ENCODE data around the gene WDR5B. TPM values are rescaled to one million over a fixed set of nuclear protein-coding genes. Genes with fewer than 3 reads are reported as not detected.

WDR5B gene
- polyA plus RNA-seq (2011; rRNA removed): 2.8 and 5.0 TPM in 2 replicates
- 2.3 and 2.8 TPM in 2 replicates for polyA minus RNA-seq (2011; rRNA and poly(A)+ RNA removed)

DNA sequence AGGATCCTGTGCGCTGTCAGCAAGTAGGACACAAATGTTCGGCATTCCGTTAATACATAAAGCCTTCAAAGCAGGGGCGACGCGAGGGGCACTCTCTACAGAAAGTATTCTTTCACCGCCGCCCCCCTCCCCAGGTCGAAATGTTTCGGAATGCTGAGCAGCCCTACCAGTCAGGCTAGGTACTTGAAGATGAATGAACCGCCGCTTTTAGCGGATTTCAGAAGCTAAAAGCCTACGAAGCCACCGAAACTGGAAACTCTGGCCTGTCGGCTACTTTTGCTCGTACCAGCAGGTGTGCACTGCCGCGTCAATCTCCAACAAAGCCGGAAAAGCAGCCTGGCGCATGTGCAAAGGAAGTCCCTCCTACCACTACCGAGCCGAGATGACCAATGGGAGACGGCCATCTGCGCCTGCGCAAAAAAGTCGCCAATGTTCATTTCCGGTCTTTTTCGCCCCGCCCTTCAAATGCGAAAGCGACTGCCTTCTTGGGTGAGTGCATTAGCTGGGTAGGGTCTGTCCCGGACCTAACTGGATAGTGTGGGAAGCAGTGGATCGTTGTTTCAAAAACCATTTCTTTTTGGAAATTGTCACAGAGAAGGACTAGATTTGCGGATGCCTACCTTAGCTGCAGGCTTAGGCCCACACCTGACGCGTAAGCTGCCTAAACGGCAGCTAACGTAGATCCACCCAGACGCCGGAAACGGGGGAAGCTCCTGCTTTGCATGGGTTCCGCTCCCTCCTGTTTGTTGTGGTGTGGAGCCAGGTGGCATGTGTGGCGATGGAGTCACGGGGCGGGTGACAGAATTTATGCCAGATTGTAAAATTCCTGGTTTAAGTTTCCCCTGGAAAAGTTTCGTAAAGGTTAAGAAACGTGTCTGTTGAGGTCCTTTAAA, at the start of gene WDR5B:
Gene WDR5B, minus strand, starts transcription at position 301 of the 893 bp plus-strand sequence. CDS start 534 bp downstream, outside the sequence.
- peak; percentile 87 for DNase-seq (ENCODE audit: low read depth)
- Histone ChIP-seq H3K27me3 (ENCODE audit: control insufficient read depth, insufficient read depth, low read length) (no peaks in the 10 kb centered on the region), H3K36me3 (ENCODE audit: control insufficient read depth, insufficient read depth, low read length) (no peaks in the 10 kb centered on the region; the same call in 1 of the 2 replicates), H3K4me3 (ENCODE audit: low read depth, low read length) (peak within 1 kb of the TSS; percentile 77)
- TF ChIP-seq, protein P1, sequence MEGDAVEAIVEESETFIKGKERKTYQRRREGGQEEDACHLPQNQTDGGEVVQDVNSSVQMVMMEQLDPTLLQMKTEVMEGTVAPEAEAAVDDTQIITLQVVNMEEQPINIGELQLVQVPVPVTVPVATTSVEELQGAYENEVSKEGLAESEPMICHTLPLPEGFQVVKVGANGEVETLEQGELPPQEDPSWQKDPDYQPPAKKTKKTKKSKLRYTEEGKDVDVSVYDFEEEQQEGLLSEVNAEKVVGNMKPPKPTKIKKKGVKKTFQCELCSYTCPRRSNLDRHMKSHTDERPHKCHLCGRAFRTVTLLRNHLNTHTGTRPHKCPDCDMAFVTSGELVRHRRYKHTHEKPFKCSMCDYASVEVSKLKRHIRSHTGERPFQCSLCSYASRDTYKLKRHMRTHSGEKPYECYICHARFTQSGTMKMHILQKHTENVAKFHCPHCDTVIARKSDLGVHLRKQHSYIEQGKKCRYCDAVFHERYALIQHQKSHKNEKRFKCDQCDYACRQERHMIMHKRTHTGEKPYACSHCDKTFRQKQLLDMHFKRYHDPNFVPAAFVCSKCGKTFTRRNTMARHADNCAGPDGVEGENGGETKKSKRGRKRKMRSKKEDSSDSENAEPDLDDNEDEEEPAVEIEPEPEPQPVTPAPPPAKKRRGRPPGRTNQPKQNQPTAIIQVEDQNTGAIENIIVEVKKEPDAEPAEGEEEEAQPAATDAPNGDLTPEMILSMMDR (IDR thresholded peaks at IDR 0.05; ENCODE audit: insufficient read depth, low read depth, low read length): no peak
- CTCF ChIA-PET: interaction anchor here (0.7 kb wide), 2 partner anchors 23 to 99 kb away, joined by 3 read pairs; no protein-coding TSS in a partner anchor
- POLR2A ChIA-PET: interaction anchor here (0.7 kb wide), 1 partner anchor 18 kb away, joined by 6 read pairs; no protein-coding TSS in a partner anchor

DNA sequence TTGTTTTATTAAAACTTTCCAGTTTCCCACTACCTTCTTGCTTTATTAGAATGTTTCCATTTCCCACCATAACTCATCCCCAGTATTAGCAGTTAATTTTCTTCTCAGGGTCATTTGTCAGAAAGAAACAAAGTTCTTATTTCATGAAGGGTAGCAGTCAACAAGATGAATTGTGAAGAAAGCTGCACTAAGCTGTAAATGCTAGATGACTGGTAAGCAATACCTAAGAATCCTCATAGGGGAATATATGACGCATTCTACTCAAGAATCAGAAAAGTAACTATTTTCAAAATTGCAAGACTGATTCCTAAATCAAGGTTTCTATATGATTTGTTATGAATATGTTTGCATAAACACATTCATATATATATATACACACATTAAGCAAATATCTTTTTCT, 48.8 kb upstream of the WDR5B start:
- Histone ChIP-seq H3K27me3 (ENCODE audit: control insufficient read depth, insufficient read depth, low read length) (no peaks in the 10 kb centered on the region), H3K4me3 (ENCODE audit: low read depth, low read length) (no peak overlapping the region), H3K36me3 (ENCODE audit: control insufficient read depth, insufficient read depth, low read length) (peaks cover 1% of the 10 kb centered on the region; the same call in 1 of the 2 replicates)
- no peak for DNase-seq (ENCODE audit: low read depth)
- POLR2A ChIA-PET: no interaction called here
- TF ChIP-seq, protein P1 (IDR thresholded peaks at IDR 0.05; ENCODE audit: insufficient read depth, low read depth, low read length): no peak
- CTCF ChIA-PET: interaction anchor here (0.6 to 1.5 kb wide), 4 partner anchors 18 to 215 kb away, joined by 3 read pairs; no protein-coding TSS in a partner anchor

DNA sequence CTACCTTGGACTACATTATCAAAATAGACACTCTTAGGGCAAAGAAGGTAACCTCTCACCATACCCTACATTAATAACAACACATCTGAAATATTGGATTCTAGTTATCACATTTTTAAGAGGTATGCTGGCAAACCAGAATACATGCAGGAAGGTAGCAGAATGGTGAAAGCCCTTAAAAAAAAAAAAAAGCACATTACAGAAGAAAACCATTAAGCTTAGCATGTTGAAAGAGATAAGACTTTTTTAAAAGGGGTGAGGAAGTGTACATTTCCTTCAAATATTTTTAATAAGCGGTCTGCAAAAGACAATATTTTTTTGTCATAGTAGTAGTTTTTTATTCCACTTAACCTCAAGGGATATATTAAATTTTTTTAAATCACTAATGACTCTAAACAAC, 46.5 kb upstream of the WDR5B start:
- DNase-seq (ENCODE audit: low read depth): no peak
- ChIA-PET CTCF (interaction anchor here (0.6 kb wide), 1 partner anchor 34 kb away, joined by 3 read pairs; no protein-coding TSS in a partner anchor), POLR2A (interaction anchor here (0.6 kb wide), 1 partner anchor 106 kb away, joined by 3 read pairs; no protein-coding TSS in a partner anchor)
- H3K27me3 ChIP-seq (ENCODE audit: control insufficient read depth, insufficient read depth, low read length): no peaks in the 10 kb centered on the region
- H3K36me3 ChIP-seq (ENCODE audit: control insufficient read depth, insufficient read depth, low read length): peaks cover 4% of the 10 kb centered on the region
- H3K4me3 ChIP-seq (ENCODE audit: low read depth, low read length): no peak overlapping the region
- TF ChIP-seq, protein P1 (IDR thresholded peaks at IDR 0.05; ENCODE audit: insufficient read depth, low read depth, low read length): no peak

DNA sequence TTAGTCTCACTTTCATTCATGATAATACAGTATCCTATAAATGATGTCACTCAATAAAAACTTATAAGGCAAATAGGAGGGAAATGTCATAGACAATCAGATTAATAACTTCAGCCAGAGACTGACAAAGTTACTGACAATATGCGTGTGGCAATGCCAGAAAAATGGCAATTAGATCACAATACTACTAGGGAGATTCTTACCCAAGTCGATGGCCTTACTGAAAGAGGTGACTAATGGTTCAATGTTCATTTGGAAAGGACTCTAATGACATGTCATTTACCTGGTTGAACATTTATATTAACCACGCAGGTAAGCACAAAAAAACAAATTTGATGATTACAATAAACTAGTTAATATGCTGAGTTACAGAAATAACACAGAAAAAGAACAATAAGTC, 45.9 kb upstream of the WDR5B start:
- no peaks in the 10 kb centered on the region for H3K27me3 ChIP-seq (ENCODE audit: control insufficient read depth, insufficient read depth, low read length)
- DNase-seq (ENCODE audit: low read depth): no peak
- peaks cover 4% of the 10 kb centered on the region for H3K36me3 ChIP-seq (ENCODE audit: control insufficient read depth, insufficient read depth, low read length)
- CTCF ChIA-PET: interaction anchor here (0.7 to 3.1 kb wide), 3 partner anchors 88 to 218 kb away, joined by 3 to 21 read pairs (median 4); partner anchors contain the start of gene PARP14
- no peak overlapping the region for H3K4me3 ChIP-seq (ENCODE audit: low read depth, low read length)
- POLR2A ChIA-PET: interaction anchor here (0.6 kb wide), 1 partner anchor 107 kb away, joined by 3 read pairs; no protein-coding TSS in a partner anchor
- TF ChIP-seq, protein P1 (IDR thresholded peaks at IDR 0.05; ENCODE audit: insufficient read depth, low read depth, low read length): no peak

DNA sequence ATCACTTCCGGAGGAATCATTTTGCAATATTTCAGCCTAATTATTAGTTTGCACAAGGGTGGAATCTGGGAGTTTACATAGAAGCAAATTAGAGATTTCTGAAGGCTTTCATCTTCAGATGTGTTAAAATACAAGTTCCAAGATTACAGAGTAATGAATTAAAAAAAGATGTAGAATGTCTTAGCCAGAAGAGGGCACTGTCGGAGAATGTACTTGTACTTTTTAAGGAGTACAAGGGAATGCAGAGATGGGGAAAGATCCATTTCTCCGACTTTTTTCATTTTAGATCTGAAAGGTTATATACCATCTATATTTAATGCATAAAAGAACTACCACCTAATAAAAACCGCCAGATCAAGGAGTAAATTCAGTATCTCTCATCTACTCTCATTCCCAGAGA, 43.1 kb upstream of the WDR5B start:
- Histone ChIP-seq H3K27me3 (ENCODE audit: control insufficient read depth, insufficient read depth, low read length) (no peaks in the 10 kb centered on the region), H3K4me3 (ENCODE audit: low read depth, low read length) (no peak overlapping the region), H3K36me3 (ENCODE audit: control insufficient read depth, insufficient read depth, low read length) (peaks cover 3% of the 10 kb centered on the region; the same call in 1 of the 2 replicates)
- TF ChIP-seq, protein P1 (IDR thresholded peaks at IDR 0.05; ENCODE audit: insufficient read depth, low read depth, low read length): peak; percentile 51
- POLR2A ChIA-PET: no interaction called here
- peak; percentile 6 for DNase-seq (ENCODE audit: low read depth)
- CTCF ChIA-PET: interaction anchor here (0.9 to 3.1 kb wide), 7 partner anchors 11 to 220 kb away, joined by 3 to 28 read pairs (median 4); partner anchors contain the start of gene PARP14

Data from BJ (cell line).